ENCODE measurements around the gene TMEM108.

Gene TMEM108

GRCh38 chr3:133384331-133385027 is 346.3 kb downstream of the TMEM108 start:
- peak; percentile 12 for DNase-seq (ENCODE audit: low spot score)

GRCh38 chr3:133386876-133387275 is 348.7 kb downstream of the TMEM108 start:
- DNase-seq (ENCODE audit: low spot score): no peak

- DNase-seq (ENCODE audit: low spot score): no peak
These were observed 349.1 kb downstream of the TMEM108 start for GRCh38 chr3:133387341-133387740.

- DNase-seq (ENCODE audit: low spot score): no peak
These were observed 350.7 kb downstream of the TMEM108 start for GRCh38 chr3:133388696-133389395.

GRCh38 chr3:133390715-133391114 is 352.5 kb downstream of the TMEM108 start:
- DNase-seq (ENCODE audit: low spot score): no peak

- DNase-seq (ENCODE audit: low spot score): no peak
These were observed 355.0 kb downstream of the TMEM108 start for GRCh38 chr3:133393204-133393603.

- no peak for DNase-seq (ENCODE audit: low spot score)
These were observed 355.7 kb downstream of the TMEM108 start for GRCh38 chr3:133393691-133394474.

GRCh38 chr3:133394561-133395311 is 356.5 kb downstream of the TMEM108 start:
- no peak for DNase-seq (ENCODE audit: low spot score)

- no peak for DNase-seq (ENCODE audit: low spot score)
These were observed 358.7 kb downstream of the TMEM108 start for GRCh38 chr3:133396906-133397305.

- no peak for DNase-seq (ENCODE audit: low spot score)
These were observed 361.9 kb downstream of the TMEM108 start, which contains the start of gene BFSP2 for GRCh38 chr3:133400006-133400515. Gene BFSP2, plus strand, starts transcription at chr3:133400056. Its CDS starts 28 bp downstream, at chr3:133400084.

GRCh38 chr3:133401374-133402135 is 363.4 kb downstream of the TMEM108 start:
- DNase-seq (ENCODE audit: low spot score): no peak

GRCh38 chr3:133404920-133405319 is 366.7 kb downstream of the TMEM108 start:
- no peak for DNase-seq (ENCODE audit: low spot score)

- DNase-seq (ENCODE audit: low spot score): no peak
These were observed 370.2 kb downstream of the TMEM108 start for GRCh38 chr3:133408366-133408765.

- no peak for DNase-seq (ENCODE audit: low spot score)
These were observed 370.8 kb downstream of the TMEM108 start for GRCh38 chr3:133408961-133409360.

GRCh38 chr3:133410191-133410892 is 372.2 kb downstream of the TMEM108 start:
- no peak for DNase-seq (ENCODE audit: low spot score)

GRCh38 chr3:133412183-133413132 is 374.3 kb downstream of the TMEM108 start:
- DNase-seq (ENCODE audit: low spot score): no peak

- peak; percentile 13 for DNase-seq (ENCODE audit: low spot score)
These were observed 375.2 kb downstream of the TMEM108 start for GRCh38 chr3:133413161-133414020.

- no peak for DNase-seq (ENCODE audit: low spot score)
These were observed 375.8 kb downstream of the TMEM108 start for GRCh38 chr3:133414021-133414392.

Measured in RKO (cell line).